Body of pancreas (tissue), 4 donors: ENCODE results near the gene KCNK2.

Source experiments
- CTCF ChIP-seq, 7 experiments: fragments of 450-650 bp in 4 of 7; fragments of 200-600 bp in 3 of 7; sonication (generic) in 3 of 7; IDR thresholded peaks; one replicate each; pipeline ENCODE4 v1.5.1; 2016 to 2019; ENCODE audit warnings: antibody characterized with exemption in 7 of 7
- POLR2A ChIP-seq, 3 donors: fragments of 450-650 bp; IDR thresholded peaks; one replicate each; pipeline ENCODE4 v1.6.1; 2016; ENCODE audit warnings: antibody characterized with exemption in 3 of 3, mild to moderate bottlenecking in 2 of 3

DNA sequence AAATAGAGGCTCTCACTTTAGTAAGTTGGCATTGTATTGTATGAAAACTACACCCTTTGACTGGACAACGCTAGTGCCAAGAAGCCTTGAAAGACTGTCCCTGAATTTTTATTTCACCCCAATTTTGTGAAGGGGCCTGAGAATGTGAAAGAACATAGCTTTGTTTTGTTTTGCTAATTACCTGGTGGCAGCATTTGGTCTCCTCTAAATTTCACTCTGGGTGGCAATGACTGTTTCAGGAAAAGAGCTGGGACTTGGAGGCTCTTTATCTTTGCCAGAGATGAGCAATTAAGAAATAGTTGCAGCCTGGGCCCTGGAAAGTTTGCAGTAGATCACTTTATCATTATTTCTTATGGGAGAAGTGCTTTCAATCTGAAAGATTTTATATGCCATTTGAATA, 117.6 kb downstream of the KCNK2 start:
- TF ChIP-seq CTCF (IDR thresholded peaks at IDR 0.05) (no peak), POLR2A (IDR thresholded peaks at IDR 0.05) (no peak)
